ENCODE results near the gene FER. TPM values are rescaled to one million over a fixed set of nuclear protein-coding genes. Genes with fewer than 3 reads are reported as not detected.

Gene FER
- total and polyA plus RNA-seq, 10 of the 15 experiments (the other 5 are each of a cell fraction or from before 2014, with no cell fraction given) = 4.4 to 19.1 (median 9.6) TPM

- H3K4me3 ChIP-seq = no peak overlapping the region
- no peaks in the 10 kb centered on the region for H3K9me3 ChIP-seq (replicated peaks; ENCODE audit: control insufficient read depth, insufficient read depth, low read length)
- H4K20me1 ChIP-seq (ENCODE audit: control insufficient read depth, insufficient read depth) = no peaks in the 10 kb centered on the region
- no peak overlapping the region for H2AFZ ChIP-seq (ENCODE audit: control insufficient read depth, low read depth, low read length)
- H3K36me3 ChIP-seq (ENCODE audit: control insufficient read depth in 2 of 2, insufficient read depth in 2 of 2, low read length in 1 of 2) = no peaks in the 10 kb centered on the region
- no peak for DNase-seq (ENCODE audit: low read depth, low spot score)
- H3K4me1 ChIP-seq (ENCODE audit: control insufficient read depth, insufficient read depth, low read length) = no peaks in the 10 kb centered on the region
- ChIA-PET POLR2A (no interaction called here), RAD21 (ENCODE audit: unreplicated experiment) (no interaction called here), CTCF (no interaction called here), SMC1A (ENCODE audit: uncharacterized antibody, unreplicated experiment) (interaction anchor here (1.1 kb wide), 1 partner anchor 78 kb away, joined by 3 read pairs; no protein-coding TSS in a partner anchor)
- H3K9ac ChIP-seq (ENCODE audit: control insufficient read depth, insufficient read depth, low read length) = no peak overlapping the region
- H3K27ac ChIP-seq (ENCODE audit: control insufficient read depth, insufficient read depth) = no peak overlapping the region
- BruUV-seq (replicated peaks) = no TSS peak
- H3K27me3 ChIP-seq (replicated peaks in 1 of 2; ENCODE audit: control insufficient read depth in 2 of 2, insufficient read depth in 2 of 2, low read length in 1 of 2) = no peaks in the 10 kb centered on the region
- no peak overlapping the region for H3K4me2 ChIP-seq (ENCODE audit: control insufficient read depth, insufficient read depth)
- ATAC-seq = no peak
- in situ Hi-C loops (cut with MboI) (no loop called here), intact Hi-C loops (cut with micrococcal nuclease; ENCODE audit: unreplicated experiment) (no loop called here)
- H3K79me2 ChIP-seq (ENCODE audit: control insufficient read depth, insufficient read depth, low read length) = no peaks in the 10 kb centered on the region
- WGBS (ENCODE audit: insufficient coverage, insufficient replicate concordance, low lambda C conversion rate, missing lambda C conversion rate) = 41% methylated on average over 11 of the region's 11 CpGs
- TF ChIP-seq ASH2L (IDR thresholded peaks at IDR 0.05; ENCODE audit: borderline replicate concordance, low read depth) = no peak
- TF ChIP-seq ATF7 (IDR thresholded peaks at IDR 0.05; ENCODE audit: low read depth) = no peak
- TF ChIP-seq JUND (IDR thresholded peaks at IDR 0.05; ENCODE audit: low read depth, low read length) = no peak
- TF ChIP-seq NR2C1 (IDR thresholded peaks at IDR 0.05) = no peak
- TF ChIP-seq ZNF217 (IDR thresholded peaks at IDR 0.05) = no peak
- TF ChIP-seq PAX5 (IDR thresholded peaks at IDR 0.05; ENCODE audit: borderline replicate concordance, low read depth, low read length) = no peak
- TF ChIP-seq RUNX3 (IDR thresholded peaks at IDR 0.05; ENCODE audit: low read length) = no peak
- no peak for TF ChIP-seq ESRRA (IDR thresholded peaks at IDR 0.05; ENCODE audit: low read length)
- no peak for TF ChIP-seq MEF2A (IDR thresholded peaks at IDR 0.05; ENCODE audit: insufficient read depth, low read depth, low read length)
- TF ChIP-seq CTCF (IDR thresholded peaks at IDR 0.05 in 2 of 3, conservative IDR thresholded peaks at IDR 0.05 in 1 of 3; ENCODE audit: control insufficient read depth in 2 of 3, extremely low read depth in 1 of 3, insufficient read depth in 1 of 3, low read depth in 3 of 3, low read length in 3 of 3) = no peak
- TF ChIP-seq SREBF1 (IDR thresholded peaks at IDR 0.05; ENCODE audit: low read length) = no peak
- no peak for FAIRE-seq
These were observed 478.3 kb downstream of the FER start for GRCh38 chr5:109225716-109226625.
